ENCODE measurements around the gene ARPC1A.
"Not testable (repeated sequence)": the region's sequence is repeated elsewhere in the genome, so short reads cannot be mapped to it uniquely, and the experiment has no call there.

Gene ARPC1A

GRCh38 chr7:99371376-99371920 lies 45.8 kb downstream of the ARPC1A start:
- DNase-seq (ENCODE audit: low spot score) = no peak

DNA sequence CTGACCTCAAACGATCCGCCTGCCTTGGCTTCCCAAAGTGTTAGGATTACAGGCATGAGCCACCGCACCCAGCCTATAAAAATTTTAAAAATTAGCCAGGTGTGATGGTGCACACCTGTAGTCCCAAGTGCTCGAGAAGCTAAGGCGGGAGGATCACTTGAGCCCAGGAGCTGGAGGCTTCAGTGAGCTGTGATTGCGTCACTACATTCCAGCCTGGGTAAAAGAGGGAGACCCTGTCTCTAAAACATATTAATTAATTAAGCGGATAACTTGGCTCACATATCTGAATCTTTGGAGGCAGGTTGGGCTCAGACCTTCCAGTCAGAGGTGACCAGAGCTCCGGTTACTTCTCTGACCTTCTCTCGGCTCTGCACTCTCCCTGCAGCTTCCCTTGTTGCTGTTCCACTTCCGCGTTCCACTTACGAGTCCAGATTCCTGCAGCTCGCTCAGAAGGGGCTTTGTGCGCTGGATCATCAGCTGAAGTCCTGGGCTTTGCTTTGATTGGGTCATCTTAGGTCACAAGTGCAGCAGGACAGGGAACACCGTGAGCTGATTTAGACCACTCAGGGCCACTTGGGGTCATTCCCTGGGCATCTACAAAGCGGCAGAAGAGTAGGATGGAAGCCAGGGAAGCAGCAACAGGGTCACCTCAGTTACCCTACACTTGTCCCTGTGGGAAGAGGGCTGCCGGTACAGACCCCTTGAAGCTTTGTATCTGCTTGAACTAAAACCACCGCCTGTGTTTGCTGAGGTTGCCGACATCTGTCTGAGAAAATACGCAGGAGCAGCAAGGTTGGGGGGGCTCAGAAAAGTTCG lies 46.8 kb downstream of the ARPC1A start:
- DNase-seq (ENCODE audit: low spot score) = no peak

GRCh38 chr7:99373091-99374066 lies 47.7 kb downstream of the ARPC1A start:
- DNase-seq (ENCODE audit: low spot score) = no peak

DNA sequence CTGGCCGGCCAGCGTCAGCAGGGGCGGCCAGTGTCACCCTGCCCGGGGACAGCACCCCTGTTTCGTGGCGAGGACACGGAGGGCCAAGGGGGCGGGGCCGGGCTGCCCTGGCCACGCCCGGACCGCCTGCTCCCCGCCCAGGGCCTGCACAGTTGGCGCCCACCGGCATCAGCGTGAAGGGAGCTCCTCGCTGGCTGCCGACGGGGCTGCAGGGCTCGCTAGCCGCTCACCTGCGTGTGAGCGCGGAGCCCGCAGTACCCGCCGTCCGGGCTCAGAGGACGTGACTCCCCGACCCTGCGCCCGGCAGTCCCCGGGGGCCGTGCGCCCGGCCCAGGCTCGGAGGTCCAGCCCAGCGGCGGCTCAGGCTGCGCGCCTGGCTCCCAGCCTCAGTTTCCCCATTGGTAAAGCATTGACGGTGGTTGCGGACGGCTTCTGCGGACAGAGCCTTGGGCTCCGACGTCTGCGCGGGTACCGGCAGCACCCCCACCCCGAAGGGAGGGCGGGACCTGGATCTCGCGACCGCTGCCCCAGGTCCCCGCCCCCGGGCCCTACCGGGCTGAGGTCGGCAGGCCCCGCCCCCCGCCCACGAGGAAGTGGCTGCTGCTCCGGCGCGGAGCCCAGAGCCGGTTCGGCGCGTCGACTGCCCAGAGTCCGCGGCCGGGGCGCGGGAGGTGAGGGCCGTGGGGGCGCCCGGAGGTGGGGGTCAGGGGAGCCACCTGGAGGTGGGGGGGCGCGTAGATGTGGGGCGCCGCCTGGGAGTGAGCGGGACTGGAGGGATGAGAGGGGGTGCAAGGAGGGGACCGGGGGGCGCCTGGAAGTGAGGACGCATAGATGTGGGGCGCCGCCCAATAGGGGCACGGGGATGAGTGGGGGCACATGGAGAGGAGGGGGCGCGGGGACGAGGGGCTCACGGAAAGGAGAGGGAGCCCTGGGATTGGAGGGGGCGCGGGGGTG lies 48.7 kb downstream of the ARPC1A start, which contains the start of gene ARPC1B:
Gene ARPC1B, plus strand, starts transcription at position 620 of the 954 bp plus-strand sequence. CDS start 10,985 bp downstream, outside the sequence.
- DNase-seq (ENCODE audit: low spot score) = peak; percentile 87

DNA sequence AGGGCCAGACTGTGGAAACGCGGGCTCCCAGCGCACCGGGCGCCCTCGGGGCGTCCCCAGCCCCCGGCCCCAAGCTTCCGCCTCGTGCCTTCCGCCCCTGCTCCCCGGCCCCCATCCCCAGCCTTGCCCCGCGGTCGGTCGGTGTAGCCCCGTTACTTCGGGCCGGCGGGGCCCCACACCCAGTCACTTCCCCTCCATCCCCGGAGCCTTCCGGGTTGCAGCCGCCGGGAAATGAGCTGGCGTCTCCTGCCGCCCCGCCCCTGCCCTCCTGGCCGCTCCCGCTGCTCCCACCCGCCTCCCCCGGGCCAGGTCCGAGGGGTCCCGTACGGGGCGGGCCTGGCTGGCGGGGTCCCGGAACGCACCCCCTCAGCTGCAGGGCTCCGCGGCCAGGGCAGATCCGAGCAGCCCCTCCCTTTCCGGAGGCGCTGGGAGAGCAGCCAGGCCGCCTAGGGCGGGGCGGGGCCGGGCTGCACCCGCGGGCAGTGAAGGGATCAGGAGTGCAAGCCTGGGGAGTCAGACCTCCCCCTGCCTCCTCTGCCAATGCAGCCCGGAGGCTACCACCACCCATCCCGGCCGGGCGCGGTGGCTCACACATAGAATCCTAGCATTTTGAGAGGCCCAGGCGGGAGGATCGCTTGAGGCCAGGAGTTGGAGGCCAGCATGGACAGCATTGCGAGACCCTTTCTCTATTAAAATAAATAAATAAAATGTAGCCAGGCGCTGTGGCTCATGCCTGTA lies 49.5 kb downstream of the ARPC1A start:
- DNase-seq (ENCODE audit: low spot score) = peak; percentile 54

DNA sequence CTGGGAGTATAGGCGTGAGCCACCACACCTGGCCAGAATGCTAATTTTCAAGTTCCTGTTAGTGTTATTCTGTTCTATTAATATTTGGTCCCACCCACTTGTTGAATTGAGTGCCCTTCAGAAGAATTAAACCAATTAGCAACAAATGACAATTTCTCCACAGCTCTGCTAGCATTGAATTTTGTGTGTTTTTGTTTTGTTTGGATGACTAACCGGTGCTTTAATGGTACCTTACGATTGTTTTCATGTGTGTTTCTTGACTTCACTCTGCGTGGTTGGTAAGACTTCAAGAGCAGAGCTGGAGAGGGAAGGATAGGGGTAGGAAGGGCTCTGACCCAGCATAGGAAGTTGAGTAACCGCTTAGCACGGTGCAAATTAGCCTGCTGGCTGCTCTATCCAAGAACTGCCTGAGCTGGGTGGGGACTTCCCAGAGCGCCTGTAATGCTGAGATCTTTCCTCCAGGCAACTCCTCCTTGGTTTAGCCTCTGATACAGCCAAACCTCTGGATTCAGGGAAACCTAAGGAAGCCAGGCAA lies 53.4 kb downstream of the ARPC1A start:
- DNase-seq (ENCODE audit: low spot score) = peak; percentile 57

DNA sequence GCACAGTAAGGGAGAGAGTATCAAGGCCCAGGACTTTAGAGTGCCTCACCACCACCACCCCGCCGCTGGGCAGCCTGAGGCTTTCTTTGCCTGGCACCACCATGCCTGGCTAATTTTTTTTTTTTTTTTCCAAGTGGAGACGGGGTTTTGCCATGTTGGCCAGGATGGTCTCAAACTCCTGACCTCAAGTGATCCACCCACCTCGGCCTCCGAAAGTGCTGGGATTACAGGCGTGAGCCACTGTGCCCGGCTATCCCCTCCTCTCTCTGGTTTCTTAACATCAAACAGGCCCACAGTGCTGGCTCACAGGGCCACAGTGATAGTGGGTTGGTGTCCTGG lies 54.0 kb downstream of the ARPC1A start:
- not testable (repeated sequence) for DNase-seq (ENCODE audit: low spot score)

DNA sequence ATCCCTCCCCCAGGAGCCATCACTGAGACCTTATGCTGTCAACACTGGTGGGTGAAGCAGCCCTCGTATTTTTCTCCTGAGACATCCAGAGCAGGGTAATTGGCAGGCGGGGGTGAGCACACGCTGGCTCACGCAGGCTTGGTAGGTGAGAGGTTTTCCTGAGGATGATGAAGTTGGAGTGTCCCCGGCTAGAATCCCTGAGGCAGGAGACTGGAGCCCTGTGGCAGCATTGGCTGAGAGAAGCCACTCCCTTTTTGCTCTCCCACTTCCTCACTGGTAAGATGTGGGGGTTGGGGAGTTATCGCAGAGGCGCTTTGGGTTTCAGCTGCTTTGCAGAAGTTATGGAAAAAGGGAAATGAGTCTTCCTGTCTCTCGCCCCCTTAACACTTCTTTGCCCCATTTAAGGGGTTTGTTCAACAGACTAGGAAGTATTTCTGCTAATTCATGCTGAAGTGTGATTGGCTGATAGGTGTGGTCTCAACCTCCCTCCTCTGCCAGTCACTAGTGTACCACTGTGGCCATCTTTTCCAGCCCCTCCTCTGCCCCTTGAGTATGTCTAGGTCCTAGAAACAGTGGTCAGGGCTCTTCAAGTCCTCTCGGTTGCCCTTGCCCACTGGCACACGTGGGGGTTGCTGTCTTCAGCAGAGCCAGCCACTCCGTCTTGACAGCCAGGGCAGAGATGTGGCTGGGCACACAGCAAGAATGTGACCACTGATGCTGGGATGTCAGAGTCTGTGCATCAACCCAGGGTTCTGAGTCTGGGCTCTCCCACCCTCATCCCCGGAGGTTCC lies 54.5 kb downstream of the ARPC1A start:
- peak; percentile 24 for DNase-seq (ENCODE audit: low spot score)

GRCh38 chr7:99380823-99381663 lies 55.3 kb downstream of the ARPC1A start:
- DNase-seq (ENCODE audit: low spot score) = peak; percentile 93

DNA sequence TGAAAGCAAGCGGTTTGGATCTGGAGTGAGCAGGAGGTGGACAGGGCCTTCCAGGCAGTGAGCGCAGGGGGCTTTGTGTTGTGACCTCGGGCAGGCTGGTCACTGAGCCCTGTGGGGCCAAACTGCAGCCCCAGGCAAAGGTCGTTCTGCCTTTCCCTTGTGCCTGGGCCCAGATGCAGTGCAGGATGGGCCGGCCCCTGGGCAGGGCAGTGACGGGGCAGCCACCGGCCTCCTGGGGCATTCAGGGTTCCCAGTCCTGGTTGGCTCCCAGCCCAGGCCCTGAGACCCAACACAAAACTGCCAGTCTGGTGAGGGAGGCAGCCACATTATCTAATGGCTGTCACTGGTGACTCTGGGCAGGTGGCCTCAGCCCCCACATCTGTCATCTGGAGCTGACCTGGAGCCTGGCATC lies 56.0 kb downstream of the ARPC1A start:
- DNase-seq (ENCODE audit: low spot score) = no peak

GRCh38 chr7:99383203-99383602 lies 57.5 kb downstream of the ARPC1A start:
- no peak for DNase-seq (ENCODE audit: low spot score)

- DNase-seq (ENCODE audit: low spot score) = no peak
These were observed 58.2 kb downstream of the ARPC1A start for GRCh38 chr7:99383791-99384370.

GRCh38 chr7:99384523-99384922 lies 58.8 kb downstream of the ARPC1A start:
- DNase-seq (ENCODE audit: low spot score) = no peak

DNA sequence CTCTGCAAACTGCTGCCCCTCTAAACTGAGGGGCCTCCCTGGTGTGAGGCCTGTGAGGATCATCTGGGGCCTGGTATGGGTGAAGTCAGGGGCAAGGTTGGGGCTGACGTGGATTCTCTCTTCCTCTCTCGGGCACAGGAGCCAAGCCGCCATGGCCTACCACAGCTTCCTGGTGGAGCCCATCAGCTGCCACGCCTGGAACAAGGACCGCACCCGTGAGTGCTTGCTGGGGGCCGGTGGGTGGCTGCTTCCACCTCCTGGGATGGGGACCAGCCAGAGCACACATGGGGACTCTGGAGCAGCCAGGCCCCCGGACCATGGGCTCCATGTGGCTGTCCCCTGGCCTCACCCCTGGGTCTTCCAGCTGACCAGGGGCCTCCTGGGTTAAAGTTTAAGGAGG lies 59.9 kb downstream of the ARPC1A start:
- no peak for DNase-seq (ENCODE audit: low spot score)

GRCh38 chr7:99386584-99387238 lies 61.0 kb downstream of the ARPC1A start:
- DNase-seq (ENCODE audit: low spot score) = peak; percentile 42

DNA sequence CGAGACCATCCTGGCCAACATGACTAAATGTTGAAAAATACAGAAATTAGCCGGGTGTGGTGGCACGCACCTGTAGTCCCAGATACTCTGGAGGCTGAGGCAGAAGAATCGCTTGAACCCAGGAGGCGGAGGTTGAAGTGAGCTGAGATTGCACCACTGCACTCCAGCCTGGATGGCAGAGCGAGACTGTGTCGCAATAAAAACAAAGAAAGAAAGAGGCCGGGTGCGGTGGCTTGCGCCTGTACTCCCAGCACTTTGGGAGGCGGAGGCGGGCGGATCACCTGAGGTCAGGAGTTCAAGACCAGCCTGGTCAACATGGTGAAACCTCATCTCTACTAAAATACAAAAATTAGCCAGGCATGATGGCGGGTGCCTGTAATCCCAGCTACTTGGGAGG lies 61.5 kb downstream of the ARPC1A start:
- not testable (repeated sequence) for DNase-seq (ENCODE audit: low spot score)

DNA sequence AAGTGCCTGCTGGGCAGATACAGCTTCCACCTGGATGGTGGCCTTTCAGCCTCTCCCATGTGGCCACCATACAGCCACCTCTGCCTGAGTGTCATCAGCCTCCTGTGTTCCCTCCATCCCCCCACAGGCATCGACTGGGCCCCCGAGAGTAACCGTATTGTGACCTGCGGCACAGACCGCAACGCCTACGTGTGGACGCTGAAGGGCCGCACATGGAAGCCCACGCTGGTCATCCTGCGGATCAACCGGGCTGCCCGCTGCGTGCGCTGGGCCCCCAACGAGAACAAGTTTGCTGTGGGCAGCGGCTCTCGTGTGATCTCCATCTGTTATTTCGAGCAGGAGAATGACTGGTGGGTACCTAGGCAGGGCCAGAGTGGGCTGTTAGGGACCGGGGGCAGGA lies 62.2 kb downstream of the ARPC1A start:
- no peak for DNase-seq (ENCODE audit: low spot score)

- no peak for DNase-seq (ENCODE audit: low spot score)
These were observed 64.1 kb downstream of the ARPC1A start for GRCh38 chr7:99389772-99390171.
